ENCODE data around the gene ODAD4.

The ODAD4 gene

DNA sequence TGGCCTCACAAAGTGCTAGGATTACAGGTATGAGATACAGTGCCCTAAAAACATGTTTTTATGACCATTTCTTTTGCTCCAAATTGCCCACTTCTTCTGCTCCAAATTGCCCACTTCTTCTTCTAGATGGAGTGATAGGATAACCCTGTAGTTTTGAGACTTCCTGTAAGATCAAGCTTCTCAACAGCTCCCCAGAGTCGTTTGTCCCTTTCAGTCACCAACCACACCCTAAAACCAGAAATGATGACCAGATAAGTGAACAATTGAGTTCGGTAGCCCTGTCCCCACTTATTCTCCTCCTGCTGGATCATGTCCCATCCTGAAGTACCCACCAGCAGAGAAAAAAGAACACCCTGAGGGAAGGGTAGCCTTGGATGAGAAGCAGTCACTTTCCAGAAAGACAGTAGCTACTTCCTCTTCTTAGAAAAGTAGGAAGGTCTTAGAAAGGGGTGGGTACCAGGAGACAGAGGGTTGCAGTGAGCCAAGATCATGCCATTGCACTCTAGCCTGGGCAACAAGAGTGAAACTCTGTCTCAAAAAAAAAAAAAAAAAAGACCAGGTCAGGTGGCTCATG is 2.5 kb downstream of the ODAD4 start:
- DNase-seq (ENCODE audit: low read depth): no peak
- no peak overlapping the region for H3K4me3 ChIP-seq (ENCODE audit: low read depth, low read length)
- TF ChIP-seq CTCF (IDR thresholded peaks at IDR 0.05; ENCODE audit: insufficient read depth, low read depth, low read length, missing control alignments): no peak

GRCh38 chr17:41935641-41936040 is 5.2 kb downstream of the ODAD4 start:
- TF ChIP-seq CTCF (IDR thresholded peaks at IDR 0.05; ENCODE audit: insufficient read depth, low read depth, low read length, missing control alignments): no peak

GRCh38 chr17:41937970-41938954 is 7.8 kb downstream of the ODAD4 start:
- H3K4me3 ChIP-seq (ENCODE audit: low read depth, low read length): no peak overlapping the region
- no peak for DNase-seq (ENCODE audit: low read depth)
- no peak for TF ChIP-seq CTCF (IDR thresholded peaks at IDR 0.05; ENCODE audit: insufficient read depth, low read depth, low read length, missing control alignments)

More at GRCh38 chr17:41935641-41936040, 5.2 kb downstream of the ODAD4 start:
- H3K4me3 ChIP-seq (ENCODE audit: low read depth, low read length): no peak overlapping the region
- no peak for DNase-seq (ENCODE audit: low read depth)

DNA sequence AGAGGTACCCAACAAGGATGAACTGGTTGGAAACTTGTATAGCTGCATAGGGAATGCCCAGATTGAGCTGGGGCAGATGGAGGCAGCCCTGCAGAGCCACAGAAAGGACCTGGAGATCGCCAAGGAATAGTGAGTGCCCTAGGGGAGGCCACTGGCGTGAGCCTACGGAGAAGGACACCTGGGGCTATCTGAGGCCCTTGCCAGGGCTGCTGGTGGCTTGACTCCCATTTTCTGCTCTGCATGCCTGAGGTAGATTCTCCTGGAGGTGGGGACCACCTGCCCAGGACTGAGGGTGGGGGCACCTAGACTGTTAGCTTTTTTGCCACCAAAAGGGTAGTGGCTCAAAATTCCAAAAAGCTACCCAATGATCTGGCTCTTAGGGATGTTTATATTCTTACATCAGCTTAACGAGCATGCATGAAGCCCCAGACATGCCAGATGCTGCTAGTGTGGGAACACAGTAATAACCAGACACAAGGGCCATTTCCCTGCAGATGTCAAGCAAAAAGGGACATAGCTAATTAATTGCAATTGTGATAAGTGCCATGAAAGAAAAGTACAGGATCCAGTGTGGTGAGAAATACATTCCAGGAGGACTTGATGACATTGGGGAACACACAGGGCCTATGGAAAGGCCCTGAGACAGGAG is 8.8 kb downstream of the ODAD4 start:
- no peak for DNase-seq (ENCODE audit: low read depth)
- TF ChIP-seq CTCF (IDR thresholded peaks at IDR 0.05; ENCODE audit: insufficient read depth, low read depth, low read length, missing control alignments): no peak

DNA sequence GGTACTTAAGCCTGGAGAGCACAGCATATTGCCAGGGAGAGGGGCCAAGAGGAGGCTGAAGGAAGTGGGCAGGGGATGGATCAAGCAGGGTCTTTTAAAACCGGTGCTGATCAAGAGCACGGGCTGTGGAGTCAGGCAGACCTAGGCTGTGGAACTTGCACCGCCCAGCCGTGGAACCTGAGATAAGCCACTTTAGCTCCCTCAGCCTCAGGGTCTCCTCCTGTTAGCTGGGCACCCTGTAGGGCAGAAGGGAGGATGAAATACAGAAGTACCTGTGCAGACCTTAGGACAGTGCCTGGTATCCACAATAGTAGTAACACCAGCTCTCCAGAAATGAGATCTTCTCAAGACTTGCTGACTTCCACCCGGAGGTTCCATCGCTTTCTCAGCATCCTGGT is 9.3 kb downstream of the ODAD4 start:
- TF ChIP-seq CTCF (IDR thresholded peaks at IDR 0.05; ENCODE audit: insufficient read depth, low read depth, low read length, missing control alignments): no peak
- DNase-seq (ENCODE audit: low read depth): no peak
- no peak overlapping the region for H3K4me3 ChIP-seq (ENCODE audit: low read depth, low read length)

More for the DNA sequence above, 8.8 kb downstream of the ODAD4 start:
- H3K4me3 ChIP-seq (ENCODE audit: low read depth, low read length): no peak overlapping the region

GRCh38 chr17:41941168-41941567 is 10.8 kb downstream of the ODAD4 start:
- no peak for TF ChIP-seq CTCF (IDR thresholded peaks at IDR 0.05; ENCODE audit: insufficient read depth, low read depth, low read length, missing control alignments)
- no peak for DNase-seq (ENCODE audit: low read depth)
- no peak overlapping the region for H3K4me3 ChIP-seq (ENCODE audit: low read depth, low read length)

Measured in GM12865 (cell line).